Measurements from ENCODE around the gene CYTIP.

CYTIP gene

DNA sequence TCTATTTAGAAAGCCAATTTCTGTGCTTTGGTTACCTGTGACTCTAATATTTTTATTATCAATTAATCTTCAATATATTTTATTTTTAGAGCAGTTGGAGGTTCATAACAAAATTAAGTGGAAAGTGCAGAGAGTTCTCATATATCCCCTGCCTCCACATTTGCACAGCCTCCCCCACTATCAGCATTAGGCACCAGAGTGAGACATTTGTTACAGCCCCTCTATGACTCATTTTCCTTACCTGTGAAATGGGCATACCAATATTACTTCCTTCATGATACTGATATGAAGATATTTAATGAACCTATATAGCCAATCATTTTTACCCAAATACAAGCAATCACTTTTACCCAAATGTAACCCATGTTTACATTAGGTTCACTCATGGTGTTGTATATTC is 34.0 kb upstream of the CYTIP start:
- H3K9ac ChIP-seq (ENCODE audit: low read depth in 1 of 2, low read length in 2 of 2), result no peak overlapping the region
- H3K27ac ChIP-seq (ENCODE audit: low read depth in 2 of 2, low read length in 2 of 2), result no peak overlapping the region
- H3K4me1 ChIP-seq (ENCODE audit: control insufficient read depth in 2 of 2, insufficient read depth in 2 of 2, low read length in 2 of 2), result no peaks in the 10 kb centered on the region
- no peak overlapping the region for H3K4me3 ChIP-seq (ENCODE audit: low read length in 2 of 2)
- H3K27me3 ChIP-seq (ENCODE audit: control insufficient read depth in 2 of 2, insufficient read depth in 2 of 2, low read length in 2 of 2), result no peaks in the 10 kb centered on the region
- H3K36me3 ChIP-seq (ENCODE audit: control insufficient read depth in 2 of 2, insufficient read depth in 2 of 2, low read length in 2 of 2), result no peaks in the 10 kb centered on the region
- H3K9me3 ChIP-seq (ENCODE audit: control insufficient read depth in 2 of 2, low read length in 2 of 2), result no peaks in the 10 kb centered on the region

DNA sequence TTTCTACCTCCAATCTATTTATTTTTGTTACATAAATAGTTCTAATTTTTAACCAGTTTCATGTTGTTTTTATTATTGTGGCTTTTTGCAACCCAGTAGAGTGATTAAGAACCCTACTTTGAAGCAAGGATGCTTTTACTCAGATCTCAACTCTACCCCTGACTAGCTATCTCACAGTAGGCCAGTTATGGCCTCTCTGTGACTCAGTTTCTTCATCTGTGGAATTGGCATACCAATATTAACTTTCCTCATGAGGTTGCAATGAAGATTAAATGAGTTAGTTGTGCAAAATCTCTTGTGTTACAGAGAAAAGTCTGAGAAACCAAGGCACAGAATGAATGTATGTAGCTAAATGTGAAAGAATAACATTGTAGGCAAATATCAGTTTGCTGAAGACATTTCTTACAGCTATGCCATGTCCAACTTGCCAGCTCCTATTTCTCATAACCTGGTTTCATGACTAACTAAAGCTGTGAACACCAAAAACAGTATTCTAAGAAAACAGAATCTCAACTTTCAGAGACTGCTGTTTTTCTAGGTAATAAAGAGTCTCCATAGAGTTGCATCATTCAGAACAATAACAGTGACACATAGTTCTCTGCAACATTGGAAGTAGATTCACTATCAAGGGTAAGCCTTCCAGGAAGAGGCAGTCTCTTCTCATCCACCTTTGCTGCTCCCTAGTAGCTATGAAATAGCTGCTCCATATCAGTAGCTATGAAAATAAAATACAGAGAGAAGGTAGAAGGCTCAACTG is 33.2 kb upstream of the CYTIP start:
- no peaks in the 10 kb centered on the region for H3K4me1 ChIP-seq (ENCODE audit: control insufficient read depth in 2 of 2, insufficient read depth in 2 of 2, low read length in 2 of 2)
- H3K4me3 ChIP-seq (ENCODE audit: low read length in 2 of 2), result no peak overlapping the region
- H3K27ac ChIP-seq (ENCODE audit: low read depth in 2 of 2, low read length in 2 of 2), result no peak overlapping the region
- no peaks in the 10 kb centered on the region for H3K27me3 ChIP-seq (ENCODE audit: control insufficient read depth in 2 of 2, insufficient read depth in 2 of 2, low read length in 2 of 2)
- no peaks in the 10 kb centered on the region for H3K36me3 ChIP-seq (ENCODE audit: control insufficient read depth in 2 of 2, insufficient read depth in 2 of 2, low read length in 2 of 2)
- H3K9ac ChIP-seq (ENCODE audit: low read depth in 1 of 2, low read length in 2 of 2), result no peak overlapping the region
- H3K9me3 ChIP-seq (ENCODE audit: control insufficient read depth in 2 of 2, low read length in 2 of 2), result no peaks in the 10 kb centered on the region

DNA sequence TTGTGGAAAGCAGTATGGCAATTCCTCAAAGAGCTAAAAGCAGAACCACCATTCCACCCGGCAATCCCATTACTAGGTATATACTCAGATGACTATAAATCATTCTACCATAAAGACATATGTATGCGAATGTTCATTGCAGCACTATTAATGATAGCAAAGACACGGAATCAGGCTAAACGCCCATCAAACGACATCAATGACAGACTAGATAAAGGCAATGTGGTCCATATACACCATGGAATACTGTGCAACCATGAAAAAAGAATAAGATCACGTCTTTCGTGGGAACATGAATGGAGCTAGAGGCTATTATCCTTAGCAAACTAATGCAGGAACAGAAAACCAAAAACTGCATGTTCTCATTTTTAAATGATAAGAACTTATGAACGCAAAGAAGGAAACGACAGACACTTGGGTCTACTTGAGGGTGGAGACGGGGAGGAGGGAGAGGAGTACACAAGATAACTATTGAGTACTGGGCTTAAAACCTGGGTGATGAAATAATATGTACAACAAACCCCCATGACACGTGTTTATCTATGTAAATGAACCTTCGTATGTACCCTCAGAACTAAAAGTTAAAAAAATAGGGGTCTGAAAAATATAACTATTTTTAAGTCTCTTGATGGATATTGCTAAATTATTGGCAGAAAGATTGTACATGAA is 32.0 kb upstream of the CYTIP start:
- Histone ChIP-seq H3K27me3 (ENCODE audit: control insufficient read depth in 2 of 2, insufficient read depth in 2 of 2, low read length in 2 of 2) (no peaks in the 10 kb centered on the region), H3K36me3 (ENCODE audit: control insufficient read depth in 2 of 2, insufficient read depth in 2 of 2, low read length in 2 of 2) (no peaks in the 10 kb centered on the region), H3K9me3 (ENCODE audit: control insufficient read depth in 2 of 2, low read length in 2 of 2) (no peaks in the 10 kb centered on the region), H3K4me3 (ENCODE audit: low read length in 2 of 2) (no peak overlapping the region), H3K9ac (ENCODE audit: low read depth in 1 of 2, low read length in 2 of 2) (no peak overlapping the region), H3K27ac (ENCODE audit: low read depth in 2 of 2, low read length in 2 of 2) (no peak overlapping the region), H3K4me1 (ENCODE audit: control insufficient read depth in 2 of 2, insufficient read depth in 2 of 2, low read length in 2 of 2) (no peaks in the 10 kb centered on the region)

DNA sequence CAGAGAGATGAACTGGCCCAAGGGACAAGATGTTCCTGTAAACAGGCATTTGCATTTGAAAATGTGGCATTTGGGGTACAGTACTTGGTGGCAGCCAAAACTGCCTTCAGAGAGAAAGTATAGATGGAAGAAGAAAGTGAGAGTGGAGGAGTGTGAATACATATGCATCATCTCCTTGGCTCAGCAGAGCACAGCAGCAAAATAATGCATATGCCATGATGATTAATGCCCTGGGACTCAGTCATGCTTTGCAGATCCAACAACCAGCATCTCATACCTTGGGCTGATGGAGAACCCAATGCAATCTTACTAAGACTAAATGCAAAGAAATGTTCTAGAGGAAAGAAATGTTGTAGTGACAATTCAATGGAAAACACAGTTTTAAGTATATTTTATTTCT is 29.7 kb upstream of the CYTIP start:
- H3K4me3 ChIP-seq (ENCODE audit: low read length in 2 of 2), result no peak overlapping the region
- no peak overlapping the region for H3K9ac ChIP-seq (ENCODE audit: low read depth in 1 of 2, low read length in 2 of 2)
- H3K36me3 ChIP-seq (ENCODE audit: control insufficient read depth in 2 of 2, insufficient read depth in 2 of 2, low read length in 2 of 2), result no peaks in the 10 kb centered on the region
- no peak overlapping the region for H3K27ac ChIP-seq (ENCODE audit: low read depth in 2 of 2, low read length in 2 of 2)
- H3K27me3 ChIP-seq (ENCODE audit: control insufficient read depth in 2 of 2, insufficient read depth in 2 of 2, low read length in 2 of 2), result no peaks in the 10 kb centered on the region
- no peaks in the 10 kb centered on the region for H3K9me3 ChIP-seq (ENCODE audit: control insufficient read depth in 2 of 2, low read length in 2 of 2)
- no peaks in the 10 kb centered on the region for H3K4me1 ChIP-seq (ENCODE audit: control insufficient read depth in 2 of 2, insufficient read depth in 2 of 2, low read length in 2 of 2)

DNA sequence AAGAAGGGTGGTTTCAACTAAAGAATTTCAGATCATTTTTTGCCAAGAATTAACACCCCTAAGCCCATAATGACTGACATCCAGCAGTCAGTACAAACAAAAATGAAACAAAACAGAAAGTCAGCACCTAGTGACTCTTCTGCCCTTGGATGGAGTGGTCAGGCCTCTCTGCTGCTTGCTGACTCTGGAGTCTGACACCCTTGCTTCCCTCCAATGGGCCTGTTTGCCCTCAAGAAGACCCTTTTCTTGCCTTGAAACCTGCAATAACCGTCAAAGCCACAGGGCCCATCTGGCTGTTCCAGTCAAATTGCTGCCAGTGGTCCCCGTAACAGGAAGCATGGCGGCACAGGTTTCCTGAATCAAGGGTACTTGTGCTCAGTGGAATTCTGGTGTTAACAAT is 27.2 kb upstream of the CYTIP start:
- H3K9me3 ChIP-seq (ENCODE audit: control insufficient read depth in 2 of 2, low read length in 2 of 2), result no peaks in the 10 kb centered on the region
- H3K4me1 ChIP-seq (ENCODE audit: control insufficient read depth in 2 of 2, insufficient read depth in 2 of 2, low read length in 2 of 2), result no peaks in the 10 kb centered on the region
- H3K36me3 ChIP-seq (ENCODE audit: control insufficient read depth in 2 of 2, insufficient read depth in 2 of 2, low read length in 2 of 2), result no peaks in the 10 kb centered on the region
- no peaks in the 10 kb centered on the region for H3K27me3 ChIP-seq (ENCODE audit: control insufficient read depth in 2 of 2, insufficient read depth in 2 of 2, low read length in 2 of 2)
- H3K4me3 ChIP-seq (ENCODE audit: low read length in 2 of 2), result no peak overlapping the region
- H3K27ac ChIP-seq (ENCODE audit: low read depth in 2 of 2, low read length in 2 of 2), result peak overlapping the region; percentile 2 to 83
- H3K9ac ChIP-seq (ENCODE audit: low read depth in 1 of 2, low read length in 2 of 2), result no peak overlapping the region

DNA sequence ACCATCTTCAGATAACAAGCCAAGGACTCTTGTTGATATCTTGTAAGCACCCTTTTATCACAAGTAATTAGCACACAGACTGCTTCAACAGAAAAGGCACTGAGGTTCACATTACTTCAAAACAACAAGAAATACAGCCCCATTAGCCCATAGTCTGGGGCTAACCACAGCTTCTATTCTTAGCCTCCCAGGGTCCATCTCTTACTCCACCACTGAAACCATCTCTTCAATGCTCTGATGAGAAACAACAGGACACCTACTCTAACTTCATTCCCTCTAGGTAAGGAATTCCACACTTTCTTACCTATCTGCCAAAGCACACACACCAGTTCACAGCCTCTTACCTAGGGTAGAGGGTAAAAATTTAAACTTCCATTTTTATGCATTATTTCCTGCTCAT is 26.4 kb upstream of the CYTIP start:
- H3K27me3 ChIP-seq (ENCODE audit: control insufficient read depth in 2 of 2, insufficient read depth in 2 of 2, low read length in 2 of 2), result no peaks in the 10 kb centered on the region
- peak overlapping the region in 1 of 2 donors; percentile 13 for H3K4me3 ChIP-seq (ENCODE audit: low read length in 2 of 2)
- H3K36me3 ChIP-seq (ENCODE audit: control insufficient read depth in 2 of 2, insufficient read depth in 2 of 2, low read length in 2 of 2), result no peaks in the 10 kb centered on the region
- no peaks in the 10 kb centered on the region for H3K4me1 ChIP-seq (ENCODE audit: control insufficient read depth in 2 of 2, insufficient read depth in 2 of 2, low read length in 2 of 2)
- H3K27ac ChIP-seq (ENCODE audit: low read depth in 2 of 2, low read length in 2 of 2), result peak overlapping the region; percentile 80 to 83
- H3K9me3 ChIP-seq (ENCODE audit: control insufficient read depth in 2 of 2, low read length in 2 of 2), result no peaks in the 10 kb centered on the region
- H3K9ac ChIP-seq (ENCODE audit: low read depth in 1 of 2, low read length in 2 of 2), result no peak overlapping the region

DNA sequence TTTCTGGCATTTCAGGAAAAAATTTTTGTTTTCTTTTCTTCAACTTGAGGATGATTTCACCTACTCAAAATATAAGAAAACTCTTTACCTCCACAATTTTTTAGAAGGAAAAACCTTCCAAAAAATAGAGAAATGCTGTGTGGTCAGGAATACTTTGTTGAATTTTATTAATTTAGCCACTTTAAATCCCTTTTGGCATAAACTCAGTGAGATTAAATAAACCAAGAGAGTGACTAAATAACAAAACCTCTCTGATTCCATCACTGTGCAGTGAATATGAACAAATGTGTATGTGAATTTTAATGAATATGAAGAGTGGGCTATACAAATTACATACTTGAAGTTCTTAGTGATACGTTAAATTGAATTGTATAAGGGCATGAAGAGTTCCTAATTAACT is 25.8 kb upstream of the CYTIP start:
- Histone ChIP-seq H3K9me3 (ENCODE audit: control insufficient read depth in 2 of 2, low read length in 2 of 2) (no peaks in the 10 kb centered on the region), H3K27me3 (ENCODE audit: control insufficient read depth in 2 of 2, insufficient read depth in 2 of 2, low read length in 2 of 2) (no peaks in the 10 kb centered on the region), H3K36me3 (ENCODE audit: control insufficient read depth in 2 of 2, insufficient read depth in 2 of 2, low read length in 2 of 2) (no peaks in the 10 kb centered on the region), H3K9ac (ENCODE audit: low read depth in 1 of 2, low read length in 2 of 2) (no peak overlapping the region), H3K4me3 (ENCODE audit: low read length in 2 of 2) (no peak overlapping the region), H3K27ac (ENCODE audit: low read depth in 2 of 2, low read length in 2 of 2) (peak overlapping the region; percentile 80 to 83), H3K4me1 (ENCODE audit: control insufficient read depth in 2 of 2, insufficient read depth in 2 of 2, low read length in 2 of 2) (no peaks in the 10 kb centered on the region)

DNA sequence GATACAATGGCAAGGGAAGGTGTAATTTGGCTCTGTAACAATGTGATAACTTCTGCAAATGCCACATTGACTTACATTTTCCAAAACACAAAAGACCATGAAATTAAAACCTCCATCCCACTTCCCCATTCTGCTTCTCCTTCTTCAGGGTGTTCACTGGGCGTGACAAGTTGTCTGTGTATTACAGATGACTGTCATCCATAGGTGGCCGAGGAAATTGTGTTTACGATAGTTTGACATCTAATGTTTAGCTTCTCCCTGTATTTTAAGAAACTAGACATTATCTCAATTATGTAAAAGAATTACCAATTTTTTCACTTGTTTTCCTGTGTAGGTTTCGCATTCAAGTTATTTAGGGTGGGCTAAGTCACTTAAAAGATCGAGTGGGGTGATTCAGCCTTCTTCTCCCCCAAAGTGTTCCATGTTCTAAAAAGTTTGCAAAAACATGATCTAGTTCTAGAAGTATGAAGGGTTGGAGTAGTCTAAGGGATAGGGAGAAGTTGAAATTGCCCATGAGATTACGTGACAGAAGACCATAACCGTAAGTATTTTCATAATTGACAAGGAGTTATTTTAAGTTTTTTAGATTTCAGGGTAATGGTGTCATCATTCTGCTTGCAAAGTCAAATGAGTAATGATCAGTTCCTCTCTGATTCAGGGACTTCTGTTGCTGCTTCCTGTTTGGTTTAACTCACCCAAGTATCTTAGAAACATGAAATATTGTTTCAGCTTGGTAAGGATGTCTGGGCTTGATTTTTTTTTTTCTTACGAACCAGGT is 25.2 kb upstream of the CYTIP start:
- H3K9me3 ChIP-seq (ENCODE audit: control insufficient read depth in 2 of 2, low read length in 2 of 2), result no peaks in the 10 kb centered on the region
- peak overlapping the region in 1 of 2 donors; percentile 42 for H3K4me3 ChIP-seq (ENCODE audit: low read length in 2 of 2)
- no peaks in the 10 kb centered on the region for H3K27me3 ChIP-seq (ENCODE audit: control insufficient read depth in 2 of 2, insufficient read depth in 2 of 2, low read length in 2 of 2)
- peak overlapping the region; percentile 80 to 83 for H3K27ac ChIP-seq (ENCODE audit: low read depth in 2 of 2, low read length in 2 of 2)
- no peaks in the 10 kb centered on the region for H3K4me1 ChIP-seq (ENCODE audit: control insufficient read depth in 2 of 2, insufficient read depth in 2 of 2, low read length in 2 of 2)
- H3K9ac ChIP-seq (ENCODE audit: low read depth in 1 of 2, low read length in 2 of 2), result peak overlapping the region in 1 of 2 donors; percentile 27
- H3K36me3 ChIP-seq (ENCODE audit: control insufficient read depth in 2 of 2, insufficient read depth in 2 of 2, low read length in 2 of 2), result no peaks in the 10 kb centered on the region

DNA sequence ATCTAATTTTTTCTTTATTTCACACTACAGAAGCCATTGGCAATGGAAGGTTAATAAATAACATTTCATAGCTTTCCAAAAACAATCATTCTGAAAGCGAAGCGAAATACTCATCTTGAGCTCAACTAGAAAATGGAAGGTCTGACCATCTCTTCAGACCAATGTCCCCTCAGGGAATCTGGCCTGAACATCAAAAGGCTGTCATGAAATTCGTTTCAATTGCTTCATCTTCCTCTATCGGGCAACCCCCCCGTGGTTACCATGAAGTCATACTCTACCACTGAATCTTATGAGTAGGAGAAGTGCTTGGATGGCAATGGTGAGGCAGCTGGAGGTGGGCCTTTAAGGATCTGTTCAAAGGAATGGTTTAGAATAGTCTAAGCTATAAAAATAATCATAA is 22.9 kb upstream of the CYTIP start:
- no peaks in the 10 kb centered on the region for H3K4me1 ChIP-seq (ENCODE audit: control insufficient read depth in 2 of 2, insufficient read depth in 2 of 2, low read length in 2 of 2)
- H3K27me3 ChIP-seq (ENCODE audit: control insufficient read depth in 2 of 2, insufficient read depth in 2 of 2, low read length in 2 of 2), result no peaks in the 10 kb centered on the region
- no peaks in the 10 kb centered on the region for H3K36me3 ChIP-seq (ENCODE audit: control insufficient read depth in 2 of 2, insufficient read depth in 2 of 2, low read length in 2 of 2)
- H3K9ac ChIP-seq (ENCODE audit: low read depth in 1 of 2, low read length in 2 of 2), result no peak overlapping the region
- no peaks in the 10 kb centered on the region for H3K9me3 ChIP-seq (ENCODE audit: control insufficient read depth in 2 of 2, low read length in 2 of 2)
- no peak overlapping the region for H3K27ac ChIP-seq (ENCODE audit: low read depth in 2 of 2, low read length in 2 of 2)
- no peak overlapping the region for H3K4me3 ChIP-seq (ENCODE audit: low read length in 2 of 2)

DNA sequence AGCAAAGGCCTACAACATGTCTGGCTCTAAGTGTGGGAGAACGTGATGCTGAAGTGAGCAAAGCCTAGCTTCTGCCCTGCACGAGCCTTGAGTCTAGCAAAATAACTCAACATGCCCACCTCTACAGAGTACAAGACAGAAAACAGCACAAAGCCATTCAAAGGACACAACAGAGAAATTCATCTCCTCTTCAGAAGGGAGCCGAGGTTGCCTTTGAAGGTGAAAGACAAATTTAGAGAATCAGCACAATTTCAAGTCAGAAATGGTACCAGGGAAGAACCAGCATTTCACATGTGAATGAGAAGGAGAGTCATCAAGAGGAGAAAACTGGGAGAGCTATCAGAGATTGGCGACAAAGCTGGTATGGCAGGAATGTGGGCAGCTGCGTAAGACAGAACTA is 21.7 kb upstream of the CYTIP start:
- H3K4me3 ChIP-seq (ENCODE audit: low read length in 2 of 2), result no peak overlapping the region
- H3K27ac ChIP-seq (ENCODE audit: low read depth in 2 of 2, low read length in 2 of 2), result no peak overlapping the region
- H3K27me3 ChIP-seq (ENCODE audit: control insufficient read depth in 2 of 2, insufficient read depth in 2 of 2, low read length in 2 of 2), result no peaks in the 10 kb centered on the region
- H3K4me1 ChIP-seq (ENCODE audit: control insufficient read depth in 2 of 2, insufficient read depth in 2 of 2, low read length in 2 of 2), result no peaks in the 10 kb centered on the region
- no peaks in the 10 kb centered on the region for H3K36me3 ChIP-seq (ENCODE audit: control insufficient read depth in 2 of 2, insufficient read depth in 2 of 2, low read length in 2 of 2)
- no peak overlapping the region for H3K9ac ChIP-seq (ENCODE audit: low read depth in 1 of 2, low read length in 2 of 2)
- no peaks in the 10 kb centered on the region for H3K9me3 ChIP-seq (ENCODE audit: control insufficient read depth in 2 of 2, low read length in 2 of 2)
